RWPE1 (cell line): Measurements from ENCODE around the gene BRD3OS.
A peak's percentile ranks its signal among the peaks of the same experiment; 100 is the strongest.

ENCODE experiments used
- CTCF ChIA-PET: fragments of 350-600 bp; sonication (Branson Sonifier 250); formaldehyde crosslinking; extraction: SDS; loops from one replicate; lab custom pipeline; 2021; lab: Yijun Ruan, JAX
- POLR2A ChIA-PET: fragments of 400-600 bp; formaldehyde crosslinking; extraction: SDS; loops from one replicate; lab custom pipeline; 2020; ENCODE audit warnings: antibody characterized with exemption; ENCODE audit not compliant: low non-redundant PET; lab: Yijun Ruan, JAX
- DNase-seq: peaks from one replicate; pipeline ENCODE4 v3.0.0; 2012; ENCODE audit warnings: low spot score
- H3K27ac ChIP-seq: fragments of 450-650 bp; 2 replicates; pipeline ENCODE4 v1.5.1; 2017
- TF ChIP-seq, protein P1 (sequence below): fragments of 450-650 bp; conservative IDR thresholded peaks from 2 replicates; pipeline ENCODE4 v1.5.1; 2017; ENCODE audit warnings: low read depth, mild to moderate bottlenecking

The BRD3OS gene

DNA sequence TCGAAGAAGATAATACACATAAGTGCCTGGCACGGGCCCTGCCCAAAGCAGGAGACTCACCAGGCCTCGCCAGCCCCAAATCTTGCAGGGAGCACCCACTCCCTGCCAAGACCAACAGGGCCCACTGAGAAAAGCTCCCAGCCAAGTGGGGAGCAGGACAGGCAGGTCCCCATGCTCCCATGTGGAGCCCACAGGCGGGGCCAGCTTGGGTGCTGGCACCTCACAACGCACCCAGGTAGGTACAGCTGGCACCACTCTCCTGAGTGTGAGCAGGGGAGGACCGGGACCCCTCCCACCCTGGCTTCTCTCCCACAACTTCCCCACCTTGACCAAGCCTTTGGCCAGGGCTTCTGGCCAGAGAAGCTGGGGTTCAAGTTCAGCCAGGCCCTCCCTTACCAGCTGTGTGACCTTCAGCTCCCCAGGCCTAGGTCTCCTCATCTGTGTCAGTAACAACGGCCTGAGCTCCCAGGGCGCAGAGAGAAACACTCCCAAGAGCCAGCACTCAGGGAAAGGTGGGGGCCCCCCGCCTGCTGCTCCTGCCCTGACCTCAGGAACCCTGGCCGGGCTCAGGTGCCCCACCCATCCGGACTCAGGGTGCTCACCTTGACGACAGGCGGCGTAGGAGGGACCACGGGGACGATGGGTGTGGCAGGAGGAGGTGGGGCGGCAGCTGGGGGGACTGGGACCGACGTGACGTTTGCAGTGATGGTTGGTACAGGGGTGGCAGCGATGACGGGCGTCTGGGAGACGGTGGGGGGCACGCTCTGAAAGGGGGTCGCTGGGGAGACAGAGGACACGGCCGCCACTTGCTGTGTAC is 24.7 kb downstream of the BRD3OS start:
- TF ChIP-seq, protein P1, sequence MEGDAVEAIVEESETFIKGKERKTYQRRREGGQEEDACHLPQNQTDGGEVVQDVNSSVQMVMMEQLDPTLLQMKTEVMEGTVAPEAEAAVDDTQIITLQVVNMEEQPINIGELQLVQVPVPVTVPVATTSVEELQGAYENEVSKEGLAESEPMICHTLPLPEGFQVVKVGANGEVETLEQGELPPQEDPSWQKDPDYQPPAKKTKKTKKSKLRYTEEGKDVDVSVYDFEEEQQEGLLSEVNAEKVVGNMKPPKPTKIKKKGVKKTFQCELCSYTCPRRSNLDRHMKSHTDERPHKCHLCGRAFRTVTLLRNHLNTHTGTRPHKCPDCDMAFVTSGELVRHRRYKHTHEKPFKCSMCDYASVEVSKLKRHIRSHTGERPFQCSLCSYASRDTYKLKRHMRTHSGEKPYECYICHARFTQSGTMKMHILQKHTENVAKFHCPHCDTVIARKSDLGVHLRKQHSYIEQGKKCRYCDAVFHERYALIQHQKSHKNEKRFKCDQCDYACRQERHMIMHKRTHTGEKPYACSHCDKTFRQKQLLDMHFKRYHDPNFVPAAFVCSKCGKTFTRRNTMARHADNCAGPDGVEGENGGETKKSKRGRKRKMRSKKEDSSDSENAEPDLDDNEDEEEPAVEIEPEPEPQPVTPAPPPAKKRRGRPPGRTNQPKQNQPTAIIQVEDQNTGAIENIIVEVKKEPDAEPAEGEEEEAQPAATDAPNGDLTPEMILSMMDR, result no peak
- POLR2A ChIA-PET, result no interaction called here
- CTCF ChIA-PET, result interaction anchor here (0.6 to 0.7 kb wide), 2 partner anchors 22 to 559 kb away, joined by 3 read pairs; no protein-coding TSS in a partner anchor
- DNase-seq, result no peak
- peak overlapping the region; percentile 42 for H3K27ac ChIP-seq

DNA sequence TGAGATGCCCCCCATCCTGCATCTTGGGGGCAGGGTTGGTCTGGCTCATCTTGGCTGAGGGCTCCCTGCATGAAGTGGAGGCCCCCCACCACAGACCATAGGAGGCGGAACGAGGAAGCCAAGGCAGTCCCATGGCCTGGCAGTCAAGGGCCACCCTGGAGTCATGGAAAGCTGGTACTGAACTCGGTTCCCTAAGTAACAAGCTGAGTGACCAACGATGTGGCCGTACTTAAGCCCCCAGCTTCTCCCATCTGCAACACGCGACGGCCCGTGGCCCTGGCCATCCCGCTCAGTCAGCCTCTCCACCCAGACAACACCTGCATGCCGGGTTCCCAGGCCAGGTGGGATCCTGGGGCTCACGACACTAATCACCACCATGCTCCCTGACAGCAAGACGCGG is 25.4 kb downstream of the BRD3OS start:
- TF ChIP-seq, protein P1, result no peak
- ChIA-PET CTCF (interaction anchor here (0.6 kb wide), 1 partner anchor 558 kb away, joined by 3 read pairs; no protein-coding TSS in a partner anchor), POLR2A (no interaction called here)
- DNase-seq, result no peak
- peak overlapping the region; percentile 42; the same call in 1 of the 2 replicates for H3K27ac ChIP-seq

DNA sequence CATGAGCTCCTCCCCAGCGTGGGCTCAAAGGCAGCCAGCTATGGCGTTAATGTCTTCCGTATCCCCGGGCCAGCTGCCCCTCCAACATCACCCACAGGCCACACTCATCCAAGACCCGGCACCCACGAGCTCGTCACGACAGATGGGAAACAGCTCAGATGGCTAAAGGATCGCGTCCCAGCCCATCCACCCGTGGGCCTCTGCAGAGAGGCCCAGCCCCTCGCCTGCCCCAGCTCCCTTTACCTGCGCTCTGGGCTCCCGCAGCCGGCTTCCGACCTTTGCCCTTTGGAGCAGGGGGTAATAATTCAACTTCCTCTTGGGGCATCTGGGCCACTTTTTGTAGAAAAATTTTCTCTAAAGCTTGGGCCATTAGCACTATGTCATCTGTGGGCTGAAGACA is 26.0 kb downstream of the BRD3OS start:
- CTCF ChIA-PET, result interaction anchor here (0.6 to 0.7 kb wide), 2 partner anchors 10 to 317 kb away, joined by 3 to 4 read pairs; no protein-coding TSS in a partner anchor

DNA sequence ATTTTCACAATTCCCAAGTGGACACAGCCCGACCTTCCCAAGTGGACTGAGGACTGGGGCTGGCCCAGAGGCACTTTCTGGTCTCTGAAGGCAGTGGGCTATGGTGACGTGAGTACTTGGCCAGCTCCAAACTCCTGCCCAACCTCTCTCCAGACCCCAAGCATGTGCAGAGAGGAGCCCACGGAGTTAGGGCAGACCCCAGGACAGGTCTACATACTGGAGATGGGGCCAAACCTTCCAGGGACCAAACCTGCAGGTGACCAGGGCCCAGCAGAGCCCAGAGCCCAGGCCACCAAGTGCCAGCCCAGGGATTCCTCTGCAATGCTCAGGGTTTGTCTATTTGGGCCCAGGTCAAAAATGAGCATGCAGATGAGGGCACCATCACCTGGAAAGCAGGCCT is 27.2 kb downstream of the BRD3OS start:
- H3K27ac ChIP-seq, result peak overlapping the region; percentile 96
- TF ChIP-seq, protein P1, result no peak
- CTCF ChIA-PET, result no interaction called here
- POLR2A ChIA-PET, result no interaction called here
- no peak for DNase-seq

More for the DNA sequence above, 26.0 kb downstream of the BRD3OS start:
- TF ChIP-seq, protein P1, result no peak
- no peak for DNase-seq
- H3K27ac ChIP-seq, result peak overlapping the region; percentile 42; the same call in 1 of the 2 replicates
- POLR2A ChIA-PET, result no interaction called here

DNA sequence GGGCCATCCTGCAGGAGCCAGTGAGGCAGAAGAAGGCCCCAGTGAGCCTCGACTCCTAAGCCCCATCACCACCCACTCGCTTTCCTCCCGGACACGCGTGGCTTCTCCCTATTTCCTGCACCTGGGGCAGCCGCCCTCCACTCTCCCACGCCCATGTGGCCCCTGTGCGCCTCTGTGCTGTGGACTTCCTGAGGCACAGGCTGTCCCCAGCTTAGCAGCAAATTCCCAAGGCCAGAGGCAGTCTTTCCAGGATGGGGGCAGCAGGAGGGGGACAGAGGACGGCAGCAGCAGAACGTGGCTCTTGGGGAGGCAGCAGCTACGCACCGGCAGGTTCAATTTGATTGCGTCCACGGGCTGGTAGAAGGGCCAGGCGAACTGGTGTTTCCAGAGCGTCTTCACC is 27.7 kb downstream of the BRD3OS start:
- CTCF ChIA-PET, result no interaction called here
- POLR2A ChIA-PET, result no interaction called here

DNA sequence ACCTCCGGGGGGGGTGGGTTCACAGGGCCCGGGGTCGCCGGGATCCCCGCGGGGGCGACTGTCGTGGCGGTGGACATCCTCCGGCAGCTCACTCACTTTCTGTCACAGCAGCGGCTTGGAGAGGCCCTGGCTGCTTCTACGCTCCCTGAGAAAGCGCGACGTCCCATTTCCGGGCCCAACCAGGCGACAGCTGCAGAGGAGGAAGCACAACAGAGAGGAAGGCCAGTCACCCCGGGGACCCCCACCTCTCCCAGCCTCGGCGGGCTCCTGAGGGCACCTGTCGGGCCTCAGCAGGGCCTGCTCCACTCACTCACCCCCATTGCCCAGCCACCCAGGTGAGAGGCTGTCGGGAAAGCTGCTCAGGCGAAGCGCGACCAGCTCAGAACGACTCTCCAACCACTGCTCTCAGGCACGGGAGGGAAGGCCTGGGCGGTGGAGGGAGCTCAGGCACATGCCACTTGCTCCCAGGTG is 28.2 kb downstream of the BRD3OS start:
- TF ChIP-seq, protein P1, result no peak
- ChIA-PET POLR2A (no interaction called here), CTCF (no interaction called here)
- DNase-seq, result no peak
- peak overlapping the region; percentile 96 for H3K27ac ChIP-seq

More for the DNA sequence above, 27.7 kb downstream of the BRD3OS start:
- no peak for DNase-seq
- TF ChIP-seq, protein P1, result no peak
- peak overlapping the region; percentile 96 for H3K27ac ChIP-seq
